GM18519 (cell line): Measurements from ENCODE around the gene PRICKLE4.

Experiments used
- ATAC-seq: cut with Tn5 transposase; IDR thresholded peaks from one replicate; pipeline ENCODE4 v1.9.1; 2021; ENCODE audit warnings: mild to moderate bottlenecking, moderate library complexity; ENCODE audit not compliant: unreplicated experiment, low FRiP score

PRICKLE4 gene

GRCh38 chr6:41770381-41771057 lies 10.1 kb upstream of the PRICKLE4 start:
- ATAC-seq = no peak

DNA sequence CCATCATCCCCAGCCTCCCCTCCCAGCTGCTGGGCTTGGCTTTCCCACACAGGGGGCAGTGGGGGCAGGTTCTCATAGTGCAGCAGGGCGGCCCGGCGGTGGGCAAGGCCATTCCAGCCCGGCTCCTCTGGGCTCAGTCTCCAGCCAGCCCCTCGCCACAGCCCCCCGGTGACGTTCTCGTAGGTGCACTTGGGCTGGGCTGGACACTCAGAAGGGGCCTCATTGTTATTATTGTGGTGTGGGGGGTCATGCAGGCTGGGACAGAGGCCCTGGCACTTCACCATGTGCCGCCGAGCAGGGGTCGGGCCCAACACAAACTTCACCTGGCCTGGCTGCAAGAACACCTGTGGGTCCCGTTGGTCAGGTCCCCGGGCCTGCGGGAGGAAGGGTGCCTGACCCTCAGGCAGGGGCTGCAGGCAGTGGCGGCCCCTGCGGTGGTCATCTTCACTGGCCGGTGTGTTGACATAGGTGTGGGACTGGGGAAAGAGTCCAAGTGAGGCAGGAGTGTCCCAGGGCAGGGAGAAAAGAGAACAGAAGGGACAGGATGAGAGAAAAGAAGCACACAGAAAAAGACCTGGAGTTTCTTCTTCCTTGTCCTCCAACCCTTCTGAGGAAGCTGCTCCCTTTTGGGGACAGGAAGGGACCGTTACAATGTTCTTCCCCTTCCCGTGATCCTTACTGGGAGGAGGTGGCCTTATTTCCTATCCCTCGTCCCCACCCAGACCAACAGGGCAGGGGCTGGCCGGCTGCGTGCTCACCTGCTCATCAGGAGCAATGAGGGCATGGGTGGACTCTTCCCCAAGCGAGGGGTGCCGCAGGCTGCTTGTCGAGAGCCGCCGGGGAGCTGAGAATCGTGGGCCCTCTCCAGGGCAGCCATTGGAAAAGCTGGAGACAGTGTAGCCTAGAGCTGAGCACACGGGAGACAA lies 9.3 kb upstream of the PRICKLE4 start:
- ATAC-seq = no peak

DNA sequence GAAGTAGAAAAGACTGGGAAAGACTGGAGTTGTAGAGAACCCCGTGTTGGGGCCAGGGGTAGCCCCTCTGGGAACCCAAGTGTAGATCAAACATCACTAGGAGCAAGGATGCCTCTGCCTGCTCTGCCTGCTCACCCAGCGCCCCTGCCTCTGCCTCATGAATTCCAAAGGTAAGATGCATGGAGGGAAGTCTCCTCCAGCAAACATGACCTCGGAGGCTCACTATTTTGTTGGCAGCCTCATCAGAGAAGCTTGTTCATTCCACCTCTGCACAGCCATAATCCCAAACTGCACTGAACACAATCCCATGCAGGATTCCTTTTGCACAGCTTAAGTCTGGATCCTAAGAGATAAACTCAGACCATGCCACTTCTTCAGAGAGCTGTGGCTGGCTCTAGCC lies 5.7 kb upstream of the PRICKLE4 start:
- ATAC-seq = no peak

GRCh38 chr6:41775293-41775882 lies 5.2 kb upstream of the PRICKLE4 start:
- no peak for ATAC-seq

DNA sequence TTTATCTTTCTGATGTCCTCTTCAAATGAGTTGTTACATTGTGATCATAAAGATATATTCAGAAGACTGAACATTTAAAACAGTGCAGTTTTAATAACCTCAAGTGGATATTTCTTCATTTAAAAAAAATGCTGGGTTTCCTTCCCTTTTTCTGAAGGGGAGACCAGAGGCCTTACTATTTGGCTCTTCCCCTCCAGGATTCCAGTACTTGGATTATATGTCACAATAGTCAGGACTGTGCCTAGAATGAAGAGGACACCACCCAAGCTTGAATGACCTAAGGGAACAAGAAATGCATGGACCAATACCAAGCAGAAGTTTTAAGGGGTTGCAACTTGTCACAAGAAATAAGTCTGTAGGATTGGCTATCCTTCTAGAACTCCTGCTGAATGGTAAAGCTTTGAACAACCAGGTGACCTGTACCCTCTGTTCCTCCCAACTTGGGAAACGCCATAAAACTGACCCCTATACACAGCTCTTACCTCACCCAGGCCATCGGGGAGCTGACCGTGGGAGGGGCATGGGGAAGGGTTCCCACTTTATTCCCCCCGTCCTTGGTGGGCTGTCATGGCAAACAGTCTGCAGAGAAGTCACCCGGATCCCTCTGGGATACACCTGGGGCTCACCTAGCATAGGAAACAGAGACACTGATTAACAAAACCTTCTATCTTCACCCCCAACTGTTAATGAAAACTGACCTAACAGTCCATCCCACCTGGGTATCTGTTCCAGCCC lies 2.9 kb upstream of the PRICKLE4 start:
- no peak for ATAC-seq

GRCh38 chr6:41778895-41779294 lies 1.7 kb upstream of the PRICKLE4 start:
- ATAC-seq = no peak

DNA sequence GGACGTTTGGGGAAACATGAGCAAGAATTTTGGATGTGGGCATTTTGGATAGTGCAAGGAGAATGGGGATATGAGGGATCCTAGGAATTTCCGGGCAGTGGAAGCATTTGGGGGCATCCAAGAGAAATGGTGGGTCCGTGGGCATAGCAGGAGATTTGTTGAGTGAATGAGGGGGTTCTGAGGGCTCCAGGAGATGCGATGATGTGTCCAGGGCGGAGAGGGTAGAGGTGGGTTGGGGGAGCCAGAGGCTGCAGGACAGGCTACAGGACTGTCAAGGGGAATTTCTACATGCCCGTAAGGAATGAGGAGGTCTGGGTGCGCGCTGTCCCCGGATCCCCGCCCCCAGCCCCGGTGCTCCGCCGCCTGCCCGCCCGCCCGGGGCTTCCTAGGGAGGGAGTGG lies 1.2 kb upstream of the PRICKLE4 start:
- peak; percentile 7 for ATAC-seq

DNA sequence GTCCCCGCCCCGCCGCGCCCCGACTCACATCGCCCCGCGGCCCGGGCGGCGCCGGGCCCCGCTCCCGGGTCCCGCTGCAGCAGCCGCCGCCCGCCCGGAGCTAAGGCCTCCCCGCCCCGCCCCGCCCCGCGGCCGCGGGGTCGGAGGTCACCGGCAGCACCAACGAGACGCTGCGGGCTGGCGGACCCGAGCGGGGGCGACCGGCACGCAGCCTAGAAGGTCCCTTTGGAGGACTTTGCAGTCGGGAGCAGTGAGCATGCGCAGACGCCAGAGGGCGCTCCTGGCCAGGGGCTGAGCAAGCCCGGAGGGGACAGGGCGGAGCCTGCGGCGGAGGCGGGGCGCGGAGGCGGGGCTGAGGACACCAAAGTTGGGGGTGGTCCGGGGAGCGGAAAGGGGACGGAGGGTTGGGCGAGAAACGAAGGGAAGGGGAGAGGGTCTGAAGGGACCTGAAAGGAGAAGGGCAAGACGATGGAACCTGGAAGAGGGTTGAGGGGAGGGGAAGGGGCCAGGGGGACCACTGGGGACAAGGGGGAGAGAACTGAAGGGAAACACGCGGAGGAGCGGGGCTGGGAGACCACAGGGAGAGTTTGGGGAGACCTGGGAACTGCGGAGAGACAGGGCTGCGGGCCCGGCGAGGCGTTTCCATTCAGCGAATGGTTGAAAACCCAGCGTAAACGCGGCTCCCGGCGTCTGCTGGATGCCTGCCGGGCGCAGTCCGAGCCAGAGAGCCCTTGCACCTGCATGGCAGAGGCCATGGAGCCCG lies 613 bp upstream of the PRICKLE4 start, which contains the start of gene FRS3:
TSS of gene FRS3 (minus strand) at position 113 of the 763 bp plus-strand sequence. CDS start 2,913 bp downstream, outside the sequence.
- peak; percentile 89 for ATAC-seq

- no peak for ATAC-seq
These were observed 766 bp downstream of the PRICKLE4 start for GRCh38 chr6:41781366-41781730.

DNA sequence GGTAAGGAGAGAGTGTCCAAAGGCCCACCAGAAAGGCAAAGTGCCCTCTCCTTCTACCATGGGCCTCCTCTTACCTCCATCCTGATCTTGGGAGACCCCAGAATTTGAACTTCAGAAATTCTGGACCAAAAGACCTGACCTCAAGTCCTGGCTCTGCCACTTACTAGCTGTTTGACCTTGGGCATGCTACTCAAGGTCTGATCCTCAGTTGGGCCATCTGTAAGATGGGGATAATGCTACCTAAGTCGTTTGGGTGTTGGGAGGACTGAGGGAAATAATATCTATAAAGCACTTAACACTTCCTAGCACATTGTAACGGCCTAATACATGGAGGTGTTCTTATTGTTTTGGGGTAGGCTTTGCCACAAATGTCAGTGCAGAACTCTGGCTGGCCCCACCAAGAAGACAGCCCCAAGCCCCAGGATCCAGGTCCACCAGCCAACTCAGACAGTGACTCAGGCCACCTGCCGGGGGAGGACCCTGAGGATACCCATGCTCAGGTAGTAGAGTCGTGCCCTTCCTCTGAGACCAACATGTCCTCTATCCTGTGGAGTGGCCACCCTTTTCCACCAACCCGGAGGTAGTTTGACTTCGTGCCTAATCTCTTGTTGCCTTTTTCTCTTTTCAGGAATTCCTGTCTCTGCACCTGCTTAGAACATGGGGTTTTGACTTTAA lies 2.7 kb downstream of the PRICKLE4 start:
- no peak for ATAC-seq

DNA sequence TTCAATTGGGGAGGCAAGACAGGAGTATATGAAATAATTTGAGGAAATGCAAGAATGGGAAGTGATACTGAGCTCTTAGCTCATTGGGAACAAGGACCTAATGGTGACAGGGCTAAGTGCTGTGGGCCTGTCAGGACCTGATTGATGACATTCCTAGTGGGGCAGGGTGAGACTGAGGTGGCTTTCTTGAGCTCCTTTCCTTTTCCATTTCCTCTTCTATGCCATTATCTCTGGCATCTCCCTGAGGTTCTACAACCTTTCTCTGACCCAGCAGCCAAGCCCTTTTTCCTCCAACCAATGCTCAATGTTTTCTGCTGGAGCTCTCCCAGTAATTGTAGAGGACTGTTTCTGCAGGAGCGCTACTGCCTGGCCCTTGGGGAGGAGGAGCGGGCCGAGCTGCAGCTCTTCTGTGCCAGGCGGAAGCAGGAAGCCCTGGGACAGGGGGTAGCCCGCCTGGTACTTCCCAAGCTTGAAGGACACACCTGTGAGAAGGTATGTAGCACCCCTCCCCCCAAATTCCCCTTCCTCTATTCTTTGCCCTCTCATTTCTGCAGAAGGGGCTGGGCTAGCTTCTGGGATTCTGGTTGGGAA lies 4.1 kb downstream of the PRICKLE4 start:
- no peak for ATAC-seq

- no peak for ATAC-seq
These were observed 4.7 kb downstream of the PRICKLE4 start for GRCh38 chr6:41785254-41785653.

DNA sequence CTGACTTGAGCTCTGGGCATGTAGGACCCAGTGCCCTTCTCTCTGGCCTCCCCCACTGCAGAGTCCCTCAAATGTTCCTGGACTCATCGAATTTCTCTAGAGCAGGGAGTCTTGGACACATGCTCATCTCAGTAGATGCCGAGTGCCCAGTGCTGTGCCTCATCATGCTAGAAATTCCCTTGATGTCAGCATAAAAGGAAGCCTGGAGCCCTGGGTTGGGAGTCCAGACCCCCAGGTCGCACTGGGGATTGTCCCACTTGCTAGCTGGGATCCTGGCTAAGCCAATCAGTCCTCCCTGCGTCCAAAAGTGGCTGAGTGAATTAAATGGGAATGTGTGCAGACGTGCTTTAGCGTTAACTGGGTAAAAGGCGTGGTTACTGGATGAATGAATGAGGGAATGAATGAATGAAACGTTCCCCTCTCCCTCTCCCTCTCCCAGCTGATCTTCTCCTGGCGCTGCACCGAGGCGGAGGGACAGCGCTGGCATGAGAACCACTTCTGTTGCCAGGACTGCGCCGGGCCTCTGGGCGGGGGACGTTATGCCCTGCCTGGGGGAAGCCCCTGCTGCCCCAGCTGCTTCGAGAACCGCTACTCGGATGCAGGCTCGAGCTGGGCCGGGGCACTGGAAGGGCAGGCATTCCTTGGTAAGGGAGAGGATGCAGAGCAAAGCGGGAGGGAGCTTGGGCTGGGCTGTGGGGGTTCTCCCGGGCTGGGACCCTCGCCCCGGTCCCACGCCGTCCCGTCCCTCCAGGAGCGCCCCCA lies 5.3 kb downstream of the PRICKLE4 start:
- no peak for ATAC-seq

DNA sequence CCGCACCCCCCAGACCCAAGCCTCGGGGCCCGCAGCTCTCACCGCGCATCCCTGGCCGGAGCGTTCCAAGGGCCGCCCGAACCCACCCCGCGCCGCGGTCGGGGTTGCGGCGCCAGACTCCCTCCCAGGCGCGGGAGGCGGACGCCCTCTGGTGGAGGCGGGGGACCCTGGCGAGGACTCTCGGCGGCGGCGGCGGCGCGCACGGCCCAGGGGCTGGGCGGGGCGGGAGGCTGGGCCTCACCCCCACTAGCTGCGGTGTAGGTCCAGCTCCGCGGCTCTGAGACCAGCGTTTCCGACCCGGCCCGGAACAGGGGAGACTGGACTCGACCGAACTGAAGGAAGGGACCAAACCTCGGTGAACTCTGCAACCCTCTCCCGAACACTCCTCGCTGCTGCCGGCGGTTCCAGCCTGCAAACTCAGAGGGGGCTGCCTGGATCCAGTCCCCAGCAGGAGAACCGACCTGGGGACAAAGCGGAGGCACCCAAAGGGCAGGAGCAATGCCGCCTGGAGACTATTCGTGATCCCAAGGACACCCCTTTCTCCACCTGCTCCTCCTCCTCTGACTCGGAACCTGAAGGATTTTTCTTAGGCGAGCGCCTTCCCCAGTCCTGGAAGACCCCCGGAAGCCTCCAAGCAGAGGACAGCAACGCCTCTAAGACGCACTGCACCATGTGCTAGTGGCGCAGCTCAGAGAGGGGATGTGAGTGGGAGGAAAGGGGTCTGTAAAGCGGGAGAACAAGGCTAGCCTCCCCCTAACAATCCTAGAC lies 6.1 kb downstream of the PRICKLE4 start:
- no peak for ATAC-seq

DNA sequence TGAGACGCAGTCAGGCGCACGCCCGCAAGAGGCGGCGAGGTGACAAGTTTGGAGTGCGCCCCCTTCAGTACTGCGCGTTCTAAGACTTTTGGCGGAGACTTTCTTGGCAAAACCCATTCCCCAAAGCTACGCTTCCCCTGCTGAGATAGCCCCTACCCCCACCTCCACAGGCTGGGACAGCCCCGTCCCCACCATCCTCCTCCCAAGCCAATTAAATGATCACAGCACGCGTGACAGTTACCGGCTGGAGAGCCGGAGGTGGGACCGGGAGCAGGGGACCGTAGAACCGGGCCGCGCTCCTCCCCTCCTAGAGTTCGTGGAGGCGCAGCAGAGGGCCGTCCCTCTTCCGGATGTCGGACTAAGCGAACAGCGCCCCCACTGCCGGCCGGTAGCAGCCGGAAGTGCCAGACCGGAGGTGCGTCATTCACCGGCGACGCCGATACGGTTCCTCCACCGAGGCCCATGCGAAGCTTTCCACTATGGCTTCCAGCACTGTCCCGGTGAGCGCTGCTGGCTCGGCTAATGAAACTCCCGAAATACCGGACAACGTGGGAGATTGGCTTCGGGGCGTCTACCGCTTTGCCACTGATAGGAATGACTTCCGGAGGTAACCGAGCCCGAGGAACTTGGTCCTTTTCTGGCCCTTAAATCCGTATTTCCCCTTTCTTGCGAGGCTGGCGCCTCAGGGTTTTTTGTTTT lies 6.8 kb downstream of the PRICKLE4 start, which contains the start of gene TOMM6:
TSS of gene TOMM6 (plus strand) at position 476 of the 699 bp plus-strand sequence. CDS start at position 480, 4 bp downstream.
- ATAC-seq = peak; percentile 74

DNA sequence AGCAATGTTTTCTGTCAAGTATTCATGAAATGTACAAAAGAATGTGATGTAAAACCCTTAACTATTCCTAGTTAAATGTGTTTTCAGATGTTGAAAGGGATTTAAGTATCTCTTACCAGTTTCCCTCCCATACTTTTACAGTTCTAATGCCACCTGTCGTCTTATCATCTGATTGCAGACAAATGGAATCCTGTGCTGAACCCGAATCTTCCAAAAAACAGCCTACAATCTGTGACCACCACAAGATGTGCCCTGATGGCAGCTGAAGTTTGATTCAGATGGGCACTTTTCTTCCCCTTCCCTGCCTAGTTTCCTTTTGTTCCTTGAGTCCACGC lies 8.8 kb downstream of the PRICKLE4 start:
- ATAC-seq = no peak

DNA sequence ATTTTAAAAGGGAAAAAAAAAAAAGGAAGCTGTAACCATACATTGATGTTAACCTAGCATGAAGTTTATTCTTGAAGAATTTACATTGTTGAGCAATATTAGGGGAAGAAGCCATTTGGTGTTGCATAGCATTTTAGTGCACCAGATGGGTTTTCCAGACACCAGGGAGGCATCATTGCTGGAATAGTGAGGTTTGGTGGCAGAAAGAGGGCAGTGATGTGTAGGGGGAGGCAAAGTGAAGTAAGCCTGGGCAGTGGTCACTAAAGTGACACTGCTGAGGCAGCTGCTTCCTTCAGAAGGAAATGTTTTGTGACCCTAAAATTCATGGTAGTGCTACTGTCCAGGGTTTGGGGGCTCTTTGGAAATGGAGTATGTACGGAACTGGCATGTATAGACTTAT lies 9.5 kb downstream of the PRICKLE4 start:
- ATAC-seq = no peak
